Hindlimb muscle (tissue), 1 donor: ENCODE data around the gene ABLIM1. TPM values are rescaled to one million over a fixed set of nuclear protein-coding genes. Genes with fewer than 3 reads are reported as not detected.

Experiments
- DNase-seq: peaks from one replicate; pipeline ENCODE4 v3.0.0-alpha.2; 2013
- polyA plus RNA-seq: library from polyadenylated mRNA; unstranded; fragments of 120-200 nt; gene quantifications from one replicate; pipeline ENCODE4 v1.2.1, GENCODE V29; 2013; ENCODE audit not compliant: insufficient read length

ABLIM1 gene
- polyA plus RNA-seq, 1 donor, result 43.9 TPM

GRCh38 chr10:114515298-114515914 is 142.7 kb downstream of the ABLIM1 start:
- no peak for DNase-seq

- DNase-seq, result no peak
Measured at GRCh38 chr10:114513381-114513792, 144.7 kb downstream of the ABLIM1 start.

DNA sequence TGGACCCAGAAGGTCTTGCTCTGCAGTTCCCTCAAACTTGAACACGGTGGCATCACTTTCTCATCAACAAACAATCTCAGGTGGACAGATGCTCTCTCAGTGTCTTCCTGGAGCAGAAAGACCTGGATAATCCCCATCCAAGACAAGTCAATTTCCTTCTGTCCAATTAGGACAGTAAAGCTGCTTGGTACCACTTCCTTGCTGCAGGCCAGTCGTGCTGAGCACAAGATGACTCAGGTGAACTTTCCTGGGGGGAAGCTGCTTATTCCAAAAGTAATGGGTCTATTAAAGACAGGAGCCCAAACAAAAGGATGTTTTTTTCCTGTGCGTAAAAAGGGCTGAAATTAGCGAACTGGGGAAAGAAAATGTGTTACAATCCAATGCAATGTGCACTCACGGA is 146.2 kb downstream of the ABLIM1 start:
- no peak for DNase-seq

GRCh38 chr10:114508376-114508775 is 149.7 kb downstream of the ABLIM1 start:
- DNase-seq, result no peak

- no peak for DNase-seq
Measured at GRCh38 chr10:114507449-114507848, 150.6 kb downstream of the ABLIM1 start.

DNA sequence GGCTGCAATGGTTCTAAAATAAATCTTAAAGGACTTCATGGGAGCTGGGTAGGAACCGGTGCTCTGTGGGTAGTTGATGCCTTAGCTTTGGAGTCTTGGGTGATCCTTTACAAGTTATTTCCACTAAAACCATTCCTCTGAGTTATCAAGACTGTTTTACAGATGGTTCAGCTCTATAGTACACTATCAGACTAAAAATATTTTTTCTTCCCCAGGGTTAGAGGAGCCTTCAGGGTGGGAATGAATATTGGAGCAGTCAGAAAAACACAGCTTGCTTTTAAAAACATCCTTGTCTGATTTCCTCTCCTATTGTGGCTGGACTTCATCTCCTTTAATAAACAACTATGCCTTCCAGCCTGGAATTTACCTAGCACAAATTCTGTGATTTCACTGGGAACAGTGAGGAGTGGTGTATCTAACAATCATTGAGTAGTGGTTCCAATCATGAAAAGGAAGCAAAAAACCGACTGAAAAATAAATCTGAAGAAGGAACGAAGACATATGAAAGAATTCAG is 151.1 kb downstream of the ABLIM1 start:
- no peak for DNase-seq

GRCh38 chr10:114504769-114505579 is 153.1 kb downstream of the ABLIM1 start:
- peak; percentile 57 for DNase-seq

- DNase-seq, result no peak
Measured at GRCh38 chr10:114502074-114502473, 156.0 kb downstream of the ABLIM1 start.

- no peak for DNase-seq
Measured at GRCh38 chr10:114501650-114502049, 156.4 kb downstream of the ABLIM1 start.

DNA sequence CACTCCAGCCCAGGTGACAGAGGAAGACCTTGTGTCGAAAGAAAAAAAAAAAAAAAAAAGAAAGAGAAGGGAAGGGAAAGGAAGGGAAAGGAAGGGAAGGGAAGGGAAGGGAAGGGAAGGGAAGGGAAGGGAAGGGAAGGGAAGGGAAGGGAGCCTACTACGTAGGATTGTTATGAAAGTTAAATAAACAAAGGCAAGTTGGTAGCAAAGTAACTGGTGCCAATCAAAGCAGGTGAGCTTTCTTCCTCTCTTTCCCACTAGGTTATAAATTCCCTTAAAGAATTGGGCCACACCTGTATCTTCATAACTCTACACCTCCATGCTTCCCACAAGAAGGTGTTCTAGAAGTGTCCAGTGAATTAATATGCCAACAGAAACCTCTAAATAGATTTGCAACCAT is 157.4 kb downstream of the ABLIM1 start:
- no peak for DNase-seq

DNA sequence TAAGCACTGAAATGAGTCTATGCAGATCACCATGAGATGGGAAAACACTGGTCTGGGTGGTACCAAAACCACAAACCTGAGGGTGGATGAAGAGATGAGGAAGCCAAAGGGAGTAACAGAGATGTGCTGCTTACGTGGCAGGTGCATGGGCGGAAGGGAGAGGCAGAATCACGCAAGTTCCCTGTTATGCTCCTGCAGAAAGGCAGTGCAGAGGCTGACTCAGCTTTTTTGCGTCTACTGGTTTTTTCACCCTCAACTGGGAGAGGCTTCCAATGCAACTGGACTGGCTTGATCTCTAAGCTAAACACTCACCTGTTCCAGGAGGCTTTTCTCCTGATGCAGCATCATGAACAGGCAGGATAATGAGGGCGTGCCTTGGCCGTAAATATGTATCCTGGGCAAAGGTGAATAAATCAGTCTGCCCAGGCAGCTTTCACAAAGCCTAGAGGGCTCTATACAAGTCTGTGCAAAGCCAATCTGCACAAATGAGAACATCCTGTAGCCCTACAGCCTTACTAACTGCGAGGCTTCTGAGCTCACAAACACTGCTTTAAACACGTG is 158.4 kb downstream of the ABLIM1 start:
- no peak for DNase-seq

- no peak for DNase-seq
Measured at GRCh38 chr10:114499116-114499515, 159.0 kb downstream of the ABLIM1 start.

- no peak for DNase-seq
Measured at GRCh38 chr10:114498413-114499111, 159.5 kb downstream of the ABLIM1 start.

DNA sequence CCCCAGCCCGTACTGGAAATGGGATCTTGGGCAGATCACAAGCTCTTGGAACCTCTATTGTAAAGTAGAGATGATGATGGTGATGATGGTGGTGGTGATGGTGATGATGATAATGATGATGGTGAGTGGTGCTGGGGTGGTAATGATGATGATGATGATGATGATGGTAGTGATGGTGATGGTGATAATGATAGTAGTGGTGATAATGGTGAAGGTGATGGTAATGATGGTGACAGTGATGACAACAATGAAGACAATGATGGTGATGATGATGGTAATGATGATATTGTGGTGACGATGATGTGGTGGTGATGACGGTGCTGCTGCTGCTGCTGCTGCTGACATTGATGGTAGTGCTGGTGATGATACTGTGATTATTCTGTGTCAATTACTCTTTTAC is 162.8 kb downstream of the ABLIM1 start:
- no peak for DNase-seq

GRCh38 chr10:114492351-114493037 is 165.6 kb downstream of the ABLIM1 start:
- no peak for DNase-seq

GRCh38 chr10:114491933-114492332 is 166.1 kb downstream of the ABLIM1 start:
- DNase-seq, result no peak

DNA sequence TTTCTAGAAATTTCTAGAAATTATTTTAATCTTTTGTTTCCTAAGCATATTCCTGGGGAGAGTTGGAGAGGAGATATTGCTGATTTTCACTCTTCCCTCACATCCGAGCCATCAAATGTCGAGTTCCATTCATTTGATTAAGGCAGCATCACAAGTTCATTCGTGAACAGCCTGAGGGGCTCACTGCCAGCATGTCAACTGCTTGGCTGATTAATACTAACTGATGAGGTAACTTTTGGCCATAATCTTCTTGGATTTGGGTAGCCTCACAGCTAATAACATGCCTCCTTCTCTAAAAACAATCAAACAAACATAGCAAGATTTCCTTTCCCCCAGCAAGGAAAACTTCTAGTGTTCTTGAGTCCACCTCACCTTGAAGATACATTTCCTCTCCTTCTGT is 166.7 kb downstream of the ABLIM1 start:
- no peak for DNase-seq

- DNase-seq, result no peak
Measured at GRCh38 chr10:114489521-114490310, 168.4 kb downstream of the ABLIM1 start.

DNA sequence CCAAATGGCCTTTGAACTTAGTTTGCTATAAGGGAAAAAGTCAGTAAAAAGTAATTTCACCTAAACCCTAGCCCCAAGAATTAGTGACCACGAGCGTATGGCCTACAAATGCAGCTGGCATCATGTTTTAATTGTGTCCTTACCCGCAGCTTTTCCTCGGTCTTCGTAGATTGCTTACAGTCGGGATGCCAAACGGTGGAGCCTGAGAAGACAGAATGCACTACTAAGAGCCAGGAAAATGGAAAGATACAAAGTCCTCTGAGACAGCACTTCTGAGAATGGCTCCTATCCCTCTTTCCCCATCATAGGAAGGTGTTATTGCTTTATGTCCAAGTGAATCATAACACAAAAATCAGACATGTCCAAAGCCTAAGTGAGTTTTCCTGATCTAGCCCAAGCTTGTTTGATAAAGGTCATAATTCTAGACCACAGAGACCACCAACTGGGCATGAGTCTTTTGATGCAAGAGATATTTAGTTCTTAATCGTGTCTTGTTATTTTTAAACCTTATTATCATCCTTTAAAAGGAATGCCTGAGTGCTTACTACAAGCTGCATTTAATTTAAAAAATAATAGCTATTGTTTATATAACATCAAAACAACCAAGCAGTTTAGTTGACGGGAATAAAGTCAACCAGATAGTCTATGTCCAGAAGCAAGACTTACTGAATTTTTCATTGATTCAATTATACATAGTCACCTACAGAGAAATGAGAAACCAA is 170.1 kb downstream of the ABLIM1 start:
- DNase-seq, result no peak

DNA sequence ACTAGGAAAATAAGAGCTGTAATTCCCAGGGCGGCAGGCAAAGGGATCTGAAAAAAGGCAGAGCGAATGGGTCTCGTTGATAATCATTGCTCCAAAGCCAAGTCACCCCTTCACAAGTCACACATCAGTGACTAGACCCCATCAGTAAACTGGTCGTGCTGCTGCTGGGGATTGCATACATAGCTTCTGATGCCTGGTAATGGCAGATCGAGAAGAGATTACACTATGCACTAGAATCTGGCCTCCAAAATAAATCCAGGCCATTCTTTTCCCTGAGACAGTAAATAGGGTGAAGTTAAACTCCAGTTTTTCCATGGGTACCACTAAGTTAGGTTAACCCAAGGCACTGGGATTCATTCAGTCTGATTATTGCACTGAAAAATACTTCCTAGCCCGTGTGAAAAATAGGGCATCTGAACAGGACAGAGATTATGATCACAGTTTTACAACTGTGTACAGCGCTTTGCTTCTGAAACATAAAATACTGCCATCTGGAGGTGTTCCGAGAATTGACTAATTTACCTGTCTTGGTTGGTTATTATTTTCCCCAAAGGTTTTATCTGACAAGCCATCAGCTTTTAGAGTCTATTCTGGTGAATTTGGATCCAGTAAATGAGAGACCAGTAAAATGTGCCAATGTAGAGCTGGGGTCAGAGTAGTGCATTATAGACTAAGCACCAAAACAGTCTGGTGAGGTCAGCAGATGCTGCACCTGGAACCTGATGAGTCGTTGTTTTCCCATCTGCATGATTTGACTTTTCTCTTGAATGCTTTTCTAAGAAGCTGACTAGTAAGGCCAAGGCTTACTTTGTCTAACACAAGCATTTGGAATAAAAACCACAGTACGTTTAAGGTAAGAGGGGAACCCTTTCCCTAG is 170.9 kb downstream of the ABLIM1 start:
- DNase-seq, result no peak
